ENCODE data around the gene OTUB1. TPM values are rescaled to one million over a fixed set of nuclear protein-coding genes. Genes with fewer than 3 reads are reported as not detected.

OTUB1 gene
- polyA plus RNA-seq, 1 experiment = 99.0 TPM

DNA sequence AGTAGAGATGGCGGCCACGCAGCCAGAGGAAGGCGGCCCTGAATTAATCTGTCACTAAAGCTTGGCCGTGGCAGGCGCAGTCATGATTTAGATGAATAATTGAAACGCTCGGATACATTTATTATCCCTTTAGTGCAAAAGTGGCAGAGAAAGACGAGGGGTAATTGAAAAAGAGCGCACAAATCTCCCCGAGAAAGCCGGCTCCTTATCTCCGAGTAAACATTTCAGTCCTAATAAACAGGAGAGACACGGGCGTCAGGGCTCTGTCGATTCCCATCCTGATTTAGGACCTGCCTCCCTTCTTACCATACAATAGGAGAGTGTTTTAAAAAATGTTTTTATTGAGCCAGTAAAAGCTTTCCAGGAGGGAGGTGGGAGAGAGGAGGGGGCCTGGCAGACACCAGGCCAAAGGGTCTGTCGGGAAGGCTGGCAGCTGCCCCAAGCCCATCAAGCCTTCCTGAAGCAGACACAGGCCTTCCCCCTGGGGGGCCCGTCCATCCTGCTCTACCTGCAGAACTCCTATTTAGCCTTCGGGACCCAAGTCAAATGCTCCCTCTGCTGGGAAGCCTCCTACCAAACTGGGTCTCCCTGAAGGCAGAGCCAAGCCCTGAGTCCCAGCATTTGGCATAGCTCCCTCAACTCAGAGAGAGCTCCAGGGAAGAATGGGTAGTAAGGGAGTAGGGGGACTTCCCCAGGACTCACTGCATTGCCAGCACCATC is 22.8 kb downstream of the OTUB1 start:
- POLR2A ChIA-PET = no interaction called here
- DNase-seq (ENCODE audit: low read depth, low spot score) = no peak
- no peaks in the 10 kb centered on the region for H3K27me3 ChIP-seq (ENCODE audit: control insufficient read depth, insufficient read depth, low read length)
- H3K4me3 ChIP-seq (ENCODE audit: low read depth, low read length) = no peak overlapping the region
- no peak overlapping the region for H3K27ac ChIP-seq (ENCODE audit: low read depth, low read length)
- CTCF ChIA-PET = interaction anchor here (0.5 to 1.1 kb wide), 2 partner anchors 140 to 147 kb away, joined by 3 read pairs; no protein-coding TSS in a partner anchor
- H3K9me3 ChIP-seq (ENCODE audit: control insufficient read depth, insufficient read depth, low read length) = peaks cover 22% of the 10 kb centered on the region
- TF ChIP-seq, protein P1, sequence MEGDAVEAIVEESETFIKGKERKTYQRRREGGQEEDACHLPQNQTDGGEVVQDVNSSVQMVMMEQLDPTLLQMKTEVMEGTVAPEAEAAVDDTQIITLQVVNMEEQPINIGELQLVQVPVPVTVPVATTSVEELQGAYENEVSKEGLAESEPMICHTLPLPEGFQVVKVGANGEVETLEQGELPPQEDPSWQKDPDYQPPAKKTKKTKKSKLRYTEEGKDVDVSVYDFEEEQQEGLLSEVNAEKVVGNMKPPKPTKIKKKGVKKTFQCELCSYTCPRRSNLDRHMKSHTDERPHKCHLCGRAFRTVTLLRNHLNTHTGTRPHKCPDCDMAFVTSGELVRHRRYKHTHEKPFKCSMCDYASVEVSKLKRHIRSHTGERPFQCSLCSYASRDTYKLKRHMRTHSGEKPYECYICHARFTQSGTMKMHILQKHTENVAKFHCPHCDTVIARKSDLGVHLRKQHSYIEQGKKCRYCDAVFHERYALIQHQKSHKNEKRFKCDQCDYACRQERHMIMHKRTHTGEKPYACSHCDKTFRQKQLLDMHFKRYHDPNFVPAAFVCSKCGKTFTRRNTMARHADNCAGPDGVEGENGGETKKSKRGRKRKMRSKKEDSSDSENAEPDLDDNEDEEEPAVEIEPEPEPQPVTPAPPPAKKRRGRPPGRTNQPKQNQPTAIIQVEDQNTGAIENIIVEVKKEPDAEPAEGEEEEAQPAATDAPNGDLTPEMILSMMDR (IDR thresholded peaks at IDR 0.05; ENCODE audit: low read depth, low read length) = no peak

DNA sequence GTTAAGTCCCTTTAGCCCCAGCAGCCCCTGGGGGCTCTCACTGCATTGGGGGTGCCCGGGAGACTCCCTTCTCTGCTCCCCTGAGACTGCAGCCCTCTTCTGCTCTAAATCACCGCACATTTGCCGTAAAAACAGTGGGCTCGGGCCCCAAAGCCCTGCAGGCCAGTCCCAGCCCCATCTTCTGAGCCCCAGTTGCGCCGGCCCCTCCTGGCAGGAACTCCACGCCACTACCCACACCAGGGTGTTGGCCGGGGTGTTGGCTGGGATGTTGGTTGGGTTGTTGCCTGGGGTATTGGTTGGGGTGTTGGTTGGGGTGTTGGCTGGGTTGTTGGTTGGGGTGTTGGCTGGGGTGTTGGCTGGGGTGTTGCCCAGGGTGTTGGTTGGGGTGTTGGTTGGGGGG is 23.5 kb downstream of the OTUB1 start:
- TF ChIP-seq, protein P1 (IDR thresholded peaks at IDR 0.05; ENCODE audit: low read depth, low read length) = no peak
- peaks cover 22% of the 10 kb centered on the region for H3K9me3 ChIP-seq (ENCODE audit: control insufficient read depth, insufficient read depth, low read length)
- ChIA-PET POLR2A (no interaction called here), CTCF (interaction anchor here (1.1 kb wide), 1 partner anchor 139 kb away, joined by 3 read pairs; no protein-coding TSS in a partner anchor)
- H3K4me3 ChIP-seq (ENCODE audit: low read depth, low read length) = no peak overlapping the region
- no peak for DNase-seq (ENCODE audit: low read depth, low spot score)
- no peak overlapping the region for H3K27ac ChIP-seq (ENCODE audit: low read depth, low read length)
- H3K27me3 ChIP-seq (ENCODE audit: control insufficient read depth, insufficient read depth, low read length) = no peaks in the 10 kb centered on the region

DNA sequence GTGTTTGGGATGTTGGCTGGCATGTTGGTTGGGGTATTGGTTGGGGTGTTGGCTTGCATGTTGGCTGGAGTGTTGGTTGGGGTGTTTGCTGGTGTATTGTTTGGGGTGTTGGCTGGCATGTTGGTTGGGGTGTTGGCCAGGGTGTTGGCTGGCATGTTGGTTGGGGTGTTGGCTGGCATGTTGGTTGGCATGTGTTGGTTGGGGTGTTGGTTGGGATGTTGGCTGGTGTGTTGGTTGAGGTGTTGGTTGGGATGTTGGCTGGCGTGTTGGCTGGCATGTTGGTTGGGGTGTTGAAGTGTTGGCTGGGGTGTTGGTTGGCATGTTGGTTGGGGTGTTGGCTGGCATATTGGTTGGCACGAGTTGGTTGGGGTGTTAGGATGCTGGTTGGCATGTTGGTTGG is 24.5 kb downstream of the OTUB1 start:
- DNase-seq (ENCODE audit: low read depth, low spot score) = no peak
- Histone ChIP-seq H3K4me3 (ENCODE audit: low read depth, low read length) (no peak overlapping the region), H3K27ac (ENCODE audit: low read depth, low read length) (no peak overlapping the region), H3K27me3 (ENCODE audit: control insufficient read depth, insufficient read depth, low read length) (no peaks in the 10 kb centered on the region), H3K9me3 (ENCODE audit: control insufficient read depth, insufficient read depth, low read length) (peaks cover 22% of the 10 kb centered on the region)
- CTCF ChIA-PET = interaction anchor here (0.9 kb wide), 1 partner anchor 138 kb away, joined by 3 read pairs; no protein-coding TSS in a partner anchor
- POLR2A ChIA-PET = no interaction called here
- TF ChIP-seq, protein P1 (IDR thresholded peaks at IDR 0.05; ENCODE audit: low read depth, low read length) = no peak

DNA sequence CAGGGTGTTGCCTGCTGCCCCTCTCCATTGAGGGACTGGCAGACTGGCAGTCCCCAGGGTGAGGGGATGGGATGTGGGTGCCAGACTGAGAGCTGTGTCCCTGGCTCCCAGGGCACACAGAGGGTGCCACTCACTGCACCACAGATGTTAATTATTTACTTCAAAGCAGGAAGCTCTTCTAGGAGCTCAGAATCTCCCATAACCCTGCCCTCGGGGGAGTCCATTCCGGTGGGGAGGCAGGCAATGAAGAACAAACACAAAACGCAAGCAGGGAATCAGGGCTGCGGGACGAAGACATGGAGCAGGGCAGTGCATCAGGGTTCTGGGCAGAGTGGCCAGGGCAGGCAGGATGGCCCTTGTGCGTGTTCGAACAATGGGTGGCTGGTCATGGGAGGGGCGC is 25.1 kb downstream of the OTUB1 start:
- CTCF ChIA-PET = interaction anchor here (0.9 kb wide), 1 partner anchor 138 kb away, joined by 3 read pairs; no protein-coding TSS in a partner anchor
- H3K27ac ChIP-seq (ENCODE audit: low read depth, low read length) = no peak overlapping the region
- no peaks in the 10 kb centered on the region for H3K27me3 ChIP-seq (ENCODE audit: control insufficient read depth, insufficient read depth, low read length)
- DNase-seq (ENCODE audit: low read depth, low spot score) = no peak
- H3K4me3 ChIP-seq (ENCODE audit: low read depth, low read length) = no peak overlapping the region
- TF ChIP-seq, protein P1 (IDR thresholded peaks at IDR 0.05; ENCODE audit: low read depth, low read length) = no peak
- H3K9me3 ChIP-seq (ENCODE audit: control insufficient read depth, insufficient read depth, low read length) = peaks cover 22% of the 10 kb centered on the region
- POLR2A ChIA-PET = no interaction called here

DNA sequence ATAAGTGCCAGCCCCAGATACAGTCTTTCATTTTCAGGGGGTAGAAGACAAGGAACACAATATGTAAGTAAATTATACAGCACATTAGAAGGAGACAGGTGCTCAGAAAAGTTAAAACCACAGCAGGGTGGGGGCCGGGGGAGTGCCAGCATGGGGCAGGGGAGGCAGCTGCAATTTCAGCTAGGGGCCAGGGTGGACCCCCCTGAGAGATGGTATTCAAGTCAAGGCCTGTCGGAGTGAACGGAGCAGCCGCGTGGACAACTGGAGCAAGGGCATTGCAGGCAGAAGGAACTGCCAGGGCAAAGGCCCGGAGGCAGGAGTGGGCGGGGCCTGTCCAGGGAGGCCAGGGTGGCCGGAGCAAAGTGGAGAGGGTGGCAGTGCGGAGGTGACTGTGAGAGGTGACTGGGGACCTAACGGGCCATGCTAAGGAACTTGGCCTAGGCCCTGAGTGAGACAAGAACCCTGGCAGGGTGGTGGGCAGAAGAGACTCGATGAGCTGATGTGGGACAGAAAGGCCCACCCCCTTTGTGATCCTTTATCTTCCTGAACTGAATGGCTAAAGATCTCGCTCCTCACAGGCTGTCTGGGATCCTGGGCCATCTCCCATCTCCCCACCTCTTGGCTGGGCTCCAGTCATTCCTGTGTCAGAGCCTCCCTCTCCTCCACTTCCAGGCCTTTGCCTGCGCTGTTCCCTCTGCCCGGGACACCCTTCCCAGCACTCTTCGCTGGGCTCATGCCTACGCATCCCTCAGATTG is 27.1 kb downstream of the OTUB1 start:
- H3K27ac ChIP-seq (ENCODE audit: low read depth, low read length) = no peak overlapping the region
- POLR2A ChIA-PET = no interaction called here
- H3K27me3 ChIP-seq (ENCODE audit: control insufficient read depth, insufficient read depth, low read length) = peaks cover 2% of the 10 kb centered on the region
- DNase-seq (ENCODE audit: low read depth, low spot score) = no peak
- no peak overlapping the region for H3K4me3 ChIP-seq (ENCODE audit: low read depth, low read length)
- peaks cover 22% of the 10 kb centered on the region for H3K9me3 ChIP-seq (ENCODE audit: control insufficient read depth, insufficient read depth, low read length)
- CTCF ChIA-PET = no interaction called here
- TF ChIP-seq, protein P1 (IDR thresholded peaks at IDR 0.05; ENCODE audit: low read depth, low read length) = no peak

Data from AG04450 (cell line).